ENCODE results near the gene EFCAB11. TPM values are rescaled to one million over a fixed set of nuclear protein-coding genes. Genes with fewer than 3 reads are reported as not detected.

Gene EFCAB11
- 11.7 to 14.4 TPM (median 12.6 TPM) in 5 replicates for total RNA-seq (2022; extraction: Qiagen RNA extraction; ENCODE audit: low read depth)

DNA sequence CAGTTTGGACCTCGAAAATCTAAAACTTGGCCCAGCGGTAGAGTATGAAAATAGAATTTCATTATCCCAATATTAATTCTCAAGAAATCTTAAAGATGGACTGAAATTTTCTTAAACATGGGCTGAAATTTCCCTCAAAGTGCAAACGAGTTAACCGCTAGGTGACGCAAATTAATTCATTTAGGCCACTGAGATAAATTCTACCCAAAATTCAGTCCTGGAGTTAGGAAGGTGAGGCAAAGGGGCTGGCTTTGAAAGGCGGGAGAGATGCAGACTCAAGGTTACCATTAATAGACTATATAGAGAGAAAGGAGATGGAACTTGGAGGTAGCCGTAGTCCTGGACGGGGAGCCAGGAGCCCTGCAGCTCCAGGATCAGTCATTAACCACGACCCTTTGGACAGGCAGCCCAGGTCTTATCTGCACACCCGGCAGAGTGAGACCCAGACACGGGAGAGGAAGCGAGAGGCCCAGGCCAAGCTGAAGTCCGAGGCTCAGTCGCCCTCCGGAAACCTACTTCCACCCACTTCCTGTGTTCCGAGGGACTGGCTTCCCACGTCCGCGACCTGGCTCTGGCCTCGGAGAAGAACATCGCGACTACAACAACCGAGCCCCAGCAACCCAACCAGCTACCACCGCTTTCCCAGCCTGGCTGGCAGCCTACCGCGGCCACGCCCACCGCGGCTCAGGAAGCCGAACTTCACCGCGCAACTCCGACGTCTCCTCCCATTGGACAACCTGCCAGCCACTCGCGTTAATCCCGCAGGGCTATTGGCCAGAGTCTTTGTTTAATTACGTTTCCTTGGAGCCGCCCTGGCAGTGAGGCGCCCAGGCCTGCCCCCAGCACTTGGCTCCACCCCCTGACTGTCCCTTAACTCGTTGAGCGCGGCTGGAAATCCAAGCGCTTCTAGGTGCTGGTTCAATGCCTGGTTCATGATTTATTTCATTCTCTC, at the start of gene EFCAB11:
EFCAB11 (minus strand) TSS at position 661 of the 952 bp plus-strand sequence; CDS start at position 591, 70 bp downstream.

DNA sequence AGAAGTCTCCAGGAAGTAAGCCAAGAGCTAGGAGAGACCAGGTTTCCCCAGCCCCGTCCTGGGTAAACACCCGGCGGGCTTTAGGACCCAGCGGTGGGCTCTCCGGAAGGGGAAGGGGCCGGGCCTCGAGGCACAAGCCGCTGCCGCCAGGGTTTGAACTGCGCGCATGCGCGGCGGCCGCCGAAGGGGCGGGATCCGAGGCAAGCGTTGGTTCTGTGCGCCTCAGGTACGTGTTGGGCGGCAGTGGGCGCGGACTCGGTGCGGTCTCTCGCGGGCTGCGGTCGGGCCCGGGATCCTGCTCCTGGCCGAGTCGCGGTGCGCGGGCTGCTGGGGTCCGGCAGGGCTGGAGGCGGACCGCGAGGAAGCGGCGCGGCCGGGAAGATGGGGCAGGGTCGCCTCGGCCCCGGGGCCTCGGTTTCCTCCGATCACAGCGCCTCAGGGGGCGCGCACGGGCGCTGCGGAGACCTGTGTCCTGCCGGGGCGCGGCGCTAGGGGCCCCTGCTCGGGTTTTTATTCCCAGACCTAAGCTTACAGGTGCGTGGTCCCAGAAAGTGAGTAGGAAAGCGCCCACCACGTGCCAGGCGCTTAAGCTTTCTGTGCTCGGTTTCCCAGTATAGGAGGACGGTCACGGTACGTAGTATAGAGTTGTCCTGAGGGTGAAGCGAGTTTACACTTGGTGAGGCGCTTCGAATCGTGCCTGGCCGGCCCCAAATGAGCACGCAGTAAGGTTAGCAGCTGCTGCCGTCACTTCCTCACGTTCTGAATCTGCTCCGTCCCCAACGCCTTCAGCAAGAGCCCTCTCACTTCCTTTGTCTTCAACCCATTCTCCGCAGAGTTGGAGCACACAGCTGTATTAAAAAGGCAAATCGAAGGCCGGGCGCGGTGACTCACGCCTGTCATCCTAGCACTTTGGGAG, 1.5 kb upstream of the EFCAB11 start, which contains the start of gene TDP1:
TDP1 (plus strand) TSS at position 183 of the 916 bp plus-strand sequence. CDS start 7,188 bp downstream, outside the sequence.

Other genes starting within 250 kb of the EFCAB11 start
- 11.9 to 17.8 TPM (median 13.8 TPM) in 5 replicates for gene TDP1, start 1.2 kb upstream of the EFCAB11 start, total RNA-seq (2022; extraction: Qiagen RNA extraction; ENCODE audit: low read depth)
- 0.05 to 0.19 TPM (median 0.17 TPM) in 4 of 5 replicates, not detected in the other for gene KCNK13, start 107.3 kb upstream of the EFCAB11 start, total RNA-seq (2022; extraction: Qiagen RNA extraction; ENCODE audit: low read depth)

All from A549 treated with CpdA at 1 μM for 4 hours (cell line).